ENCODE results near the gene TRHDE. TPM values are rescaled to one million over a fixed set of nuclear protein-coding genes. Genes with fewer than 3 reads are reported as not detected.

Gene TRHDE
- total RNA-seq, 1 donor from 2014 or later = under 0.01 TPM

GRCh38 chr12:72434999-72435398, 162.8 kb downstream of the TRHDE start:
- DNase-seq (ENCODE audit: low read depth in 2 of 2) = no peak

DNA sequence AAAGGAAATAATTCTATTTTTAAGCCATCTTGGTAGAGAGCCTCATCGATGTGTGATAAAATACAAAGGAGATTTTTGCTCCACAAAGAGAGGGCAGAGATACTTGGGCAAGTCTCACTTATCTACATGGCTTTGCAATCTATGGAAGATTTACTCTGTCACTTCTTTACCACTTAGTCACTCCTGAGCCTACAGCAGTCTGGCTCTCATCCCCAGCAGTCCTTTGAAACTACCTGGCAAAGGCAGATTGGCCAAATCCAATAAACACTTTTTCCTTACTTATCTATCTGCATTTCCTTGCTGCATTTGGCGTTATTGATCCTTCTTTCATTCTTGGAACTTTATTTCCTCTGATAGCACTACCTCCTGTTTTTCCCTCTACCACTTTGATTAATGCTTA, 170.0 kb downstream of the TRHDE start:
- no peak for DNase-seq (ENCODE audit: low read depth in 2 of 2)

DNA sequence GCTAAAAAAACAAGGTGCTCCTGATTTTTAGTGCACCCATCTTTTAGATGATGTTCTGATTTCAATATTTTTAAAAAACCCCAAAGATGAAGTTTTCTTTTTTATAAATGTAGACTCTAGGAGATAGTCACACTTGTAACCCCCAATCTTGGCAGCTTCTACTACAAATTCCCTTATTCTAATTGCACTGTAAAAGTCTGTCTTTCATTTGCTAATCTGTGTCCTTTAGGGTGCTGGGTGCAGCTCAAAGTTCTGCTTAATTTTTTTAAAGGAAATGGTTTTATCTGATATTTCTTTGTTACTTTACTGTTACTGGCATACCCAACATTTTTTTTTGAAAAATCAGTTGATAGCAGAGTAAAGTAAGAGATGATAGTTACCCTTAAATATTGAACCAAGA, 172.0 kb downstream of the TRHDE start:
- no peak for DNase-seq (ENCODE audit: low read depth in 2 of 2)

- no peak for DNase-seq (ENCODE audit: low read depth in 2 of 2)
Observed at GRCh38 chr12:72444566-72444965, 172.4 kb downstream of the TRHDE start.

- no peak for DNase-seq (ENCODE audit: low read depth in 2 of 2)
Observed at GRCh38 chr12:72448089-72448488, 175.9 kb downstream of the TRHDE start.

GRCh38 chr12:72448805-72449204, 176.6 kb downstream of the TRHDE start:
- no peak for DNase-seq (ENCODE audit: low read depth in 2 of 2)

GRCh38 chr12:72453066-72453465, 180.9 kb downstream of the TRHDE start:
- no peak for DNase-seq (ENCODE audit: low read depth in 2 of 2)

- DNase-seq (ENCODE audit: low read depth in 2 of 2) = no peak
Observed at GRCh38 chr12:72453550-72453949, 181.4 kb downstream of the TRHDE start.

- DNase-seq (ENCODE audit: low read depth in 2 of 2) = no peak
Observed at GRCh38 chr12:72464471-72464870, 192.3 kb downstream of the TRHDE start.

- no peak for DNase-seq (ENCODE audit: low read depth in 2 of 2)
Observed at GRCh38 chr12:72465155-72465554, 193.0 kb downstream of the TRHDE start.

DNA sequence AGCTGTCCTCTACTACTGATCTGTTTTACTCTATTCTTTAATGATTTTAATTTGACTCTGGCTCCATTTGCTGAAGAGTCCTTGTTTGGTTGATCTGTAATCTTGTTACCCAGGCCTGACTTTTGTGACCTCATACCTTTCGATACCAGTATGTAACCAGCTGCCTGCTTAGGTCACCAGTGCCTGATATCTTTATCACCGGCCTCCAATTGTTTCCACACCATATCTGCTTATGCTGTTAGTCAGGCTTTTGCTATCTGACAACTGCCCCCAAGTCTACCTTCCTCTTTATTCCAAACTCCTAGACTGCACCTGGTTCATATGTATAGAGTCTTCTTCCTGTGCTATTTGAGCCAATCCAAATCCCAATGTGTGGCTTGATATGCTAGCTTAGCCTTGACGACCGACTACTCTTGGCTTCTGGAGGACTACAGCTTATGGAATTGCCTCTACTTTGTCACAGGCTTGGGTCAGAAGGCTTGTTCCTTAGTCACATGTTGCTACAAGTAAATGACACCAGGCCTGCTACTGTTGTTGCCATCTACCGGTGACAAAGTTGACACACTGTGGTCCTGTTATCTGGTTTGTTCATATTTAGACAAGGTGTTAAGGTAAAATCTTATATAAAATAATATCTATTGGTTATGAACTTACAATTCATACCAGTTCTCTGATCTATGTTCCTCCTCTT, 193.9 kb downstream of the TRHDE start:
- DNase-seq (ENCODE audit: low read depth in 2 of 2) = no peak

- DNase-seq (ENCODE audit: low read depth in 2 of 2) = no peak
Observed at GRCh38 chr12:72467985-72468384, 195.8 kb downstream of the TRHDE start.

- DNase-seq (ENCODE audit: low read depth in 2 of 2) = no peak
Observed at GRCh38 chr12:72468505-72468904, 196.3 kb downstream of the TRHDE start.

- no peak for DNase-seq (ENCODE audit: low read depth in 2 of 2)
Observed at GRCh38 chr12:72471806-72472205, 199.6 kb downstream of the TRHDE start.

- no peak for DNase-seq (ENCODE audit: low read depth in 2 of 2)
Observed at GRCh38 chr12:72472350-72472749, 200.2 kb downstream of the TRHDE start.

DNA sequence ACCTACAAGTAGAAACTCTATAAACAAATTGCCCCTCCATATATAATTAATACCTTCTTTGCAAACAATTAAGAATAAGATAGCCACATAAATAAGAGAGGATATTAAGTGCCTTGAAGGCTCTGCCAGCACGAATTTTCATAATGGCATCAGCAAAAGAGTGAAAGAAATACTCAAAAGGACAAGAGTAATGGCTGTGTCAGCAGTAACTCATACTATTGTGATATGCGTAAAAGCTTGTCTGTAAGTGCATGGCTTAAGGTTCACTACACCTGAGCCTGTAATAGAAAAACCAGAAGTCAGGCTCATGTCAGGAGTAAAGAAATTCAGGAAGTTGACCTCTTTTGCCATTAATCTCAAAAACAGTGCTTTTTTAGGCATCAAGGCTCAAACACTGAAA, 204.1 kb downstream of the TRHDE start:
- DNase-seq (ENCODE audit: low read depth in 2 of 2) = no peak

GRCh38 chr12:72485017-72485701, 213.0 kb downstream of the TRHDE start:
- no peak for DNase-seq (ENCODE audit: low read depth in 2 of 2)

- DNase-seq (ENCODE audit: low read depth in 2 of 2) = no peak
Observed at GRCh38 chr12:72491426-72491825, 219.3 kb downstream of the TRHDE start.

DNA sequence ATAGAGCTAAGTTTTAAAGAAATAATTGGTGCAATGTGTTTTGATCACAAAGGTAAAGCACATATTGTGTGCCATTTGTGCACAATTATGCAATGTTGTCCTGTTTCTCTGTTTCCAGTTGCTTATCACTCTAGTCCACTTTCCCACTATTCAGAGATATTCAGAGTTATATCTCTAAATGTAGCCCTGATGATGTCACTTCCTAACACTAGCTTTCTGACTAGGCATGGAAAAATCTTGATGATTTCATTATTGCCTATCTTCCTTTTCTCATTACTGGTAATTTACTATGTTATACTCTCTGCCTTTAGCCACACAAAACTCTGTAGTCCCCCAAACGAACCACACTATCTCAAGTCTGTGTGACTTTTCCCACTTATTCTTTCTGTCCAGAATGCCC, 221.2 kb downstream of the TRHDE start:
- no peak for DNase-seq (ENCODE audit: low read depth in 2 of 2)

GRCh38 chr12:72498354-72498753, 226.2 kb downstream of the TRHDE start:
- no peak for DNase-seq (ENCODE audit: low read depth in 2 of 2)

- DNase-seq (ENCODE audit: low read depth in 2 of 2) = no peak
Observed at GRCh38 chr12:72499244-72499643, 227.1 kb downstream of the TRHDE start.

- no peak for DNase-seq (ENCODE audit: low read depth in 2 of 2)
Observed at GRCh38 chr12:72502546-72502945, 230.4 kb downstream of the TRHDE start.

GRCh38 chr12:72505227-72505626, 233.1 kb downstream of the TRHDE start:
- no peak for DNase-seq (ENCODE audit: low read depth in 2 of 2)

Measured in dermis microvascular lymphatic vessel endothelial cell (primary cell).